ENCODE measurements around the gene CD247.
"Not testable (repeated sequence)": the region's sequence is repeated elsewhere in the genome, so short reads cannot be mapped to it uniquely, and the experiment has no call there.

The CD247 gene

GRCh38 chr1:167518331-167518700, at the start of gene CD247:
TSS of gene CD247 (minus strand) at chr1:167518529. CDS start at chr1:167518465, 64 bp downstream.
- no peak for FAIRE-seq

DNA sequence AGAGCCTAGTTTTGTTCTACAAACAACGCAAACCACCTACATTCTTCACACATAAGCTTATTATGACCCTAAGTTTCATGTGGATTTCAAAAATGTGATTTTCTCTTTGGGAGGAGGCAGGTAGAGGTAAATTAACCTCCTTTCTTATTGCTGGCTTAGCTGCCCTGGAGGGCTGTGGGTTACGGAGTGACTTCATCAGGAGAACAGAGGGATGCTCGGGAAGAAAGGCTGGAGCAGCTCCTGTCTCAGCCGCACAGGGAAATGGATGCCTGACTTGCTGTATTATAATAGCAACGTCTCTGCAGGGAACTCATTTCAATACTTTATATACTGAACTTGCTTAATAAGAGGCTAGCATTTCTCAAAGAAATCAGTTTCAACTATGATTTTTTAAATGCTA, 49.3 kb upstream of the CD247 start:
- no peak for FAIRE-seq

- FAIRE-seq, result no peak
Measured at GRCh38 chr1:167566766-167567165, 48.4 kb upstream of the CD247 start.

- no peak for FAIRE-seq
Measured at GRCh38 chr1:167565922-167566321, 47.6 kb upstream of the CD247 start.

- no peak for FAIRE-seq
Measured at GRCh38 chr1:167564612-167565270, 46.4 kb upstream of the CD247 start.

DNA sequence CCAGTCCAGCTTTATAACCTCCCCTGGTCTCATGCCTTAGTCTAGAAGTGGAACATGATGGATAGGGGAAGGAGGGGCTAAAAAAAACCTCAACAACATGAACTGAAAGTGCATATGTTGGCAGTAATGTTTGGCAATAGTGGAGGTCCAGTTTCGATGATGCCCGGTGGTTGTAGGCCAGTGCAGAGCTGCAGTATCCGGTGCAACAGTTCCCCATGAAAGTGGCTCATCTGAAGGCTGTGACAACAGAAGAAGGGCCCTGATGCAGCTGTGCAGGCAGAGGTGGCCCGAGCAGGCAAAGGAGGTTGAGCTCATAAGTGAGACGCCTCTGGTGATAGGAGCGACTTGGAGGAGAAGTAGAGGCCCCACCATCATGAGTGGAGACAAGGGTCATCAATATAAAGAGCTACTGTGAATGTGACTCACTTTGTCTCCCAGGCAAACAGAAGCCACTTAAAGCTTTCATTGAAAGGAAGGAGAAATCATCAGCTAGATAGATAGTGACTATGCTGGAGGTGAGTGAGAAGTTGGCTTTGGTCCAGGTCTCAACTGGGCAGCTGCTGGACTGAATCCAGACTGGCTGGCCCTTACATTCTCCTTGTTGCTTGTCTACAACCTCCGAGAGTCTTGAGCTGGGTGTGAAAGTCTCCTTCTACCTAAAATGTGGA, 45.4 kb upstream of the CD247 start:
- peak; percentile 21 for FAIRE-seq

GRCh38 chr1:167562702-167563101, 44.4 kb upstream of the CD247 start:
- FAIRE-seq, result no peak

DNA sequence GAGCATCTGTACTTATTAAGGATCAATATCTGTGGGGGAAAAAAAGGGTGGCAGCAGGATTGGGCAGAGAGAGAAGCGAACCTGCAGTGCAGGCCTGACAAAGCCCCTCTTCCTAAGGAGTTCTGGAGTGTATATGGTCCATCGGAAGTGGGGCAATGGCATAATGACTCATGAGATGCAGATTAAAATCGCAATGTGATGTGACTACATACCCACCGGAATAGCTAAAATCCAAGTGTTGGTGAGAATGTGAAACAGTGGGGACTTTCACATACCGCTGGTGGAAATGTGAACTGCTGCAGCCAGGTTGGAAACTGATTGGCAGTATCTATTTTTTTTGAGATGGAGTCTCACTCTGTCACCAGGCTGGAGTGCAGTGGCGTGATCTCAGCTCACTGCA, 43.4 kb upstream of the CD247 start:
- no peak for FAIRE-seq

DNA sequence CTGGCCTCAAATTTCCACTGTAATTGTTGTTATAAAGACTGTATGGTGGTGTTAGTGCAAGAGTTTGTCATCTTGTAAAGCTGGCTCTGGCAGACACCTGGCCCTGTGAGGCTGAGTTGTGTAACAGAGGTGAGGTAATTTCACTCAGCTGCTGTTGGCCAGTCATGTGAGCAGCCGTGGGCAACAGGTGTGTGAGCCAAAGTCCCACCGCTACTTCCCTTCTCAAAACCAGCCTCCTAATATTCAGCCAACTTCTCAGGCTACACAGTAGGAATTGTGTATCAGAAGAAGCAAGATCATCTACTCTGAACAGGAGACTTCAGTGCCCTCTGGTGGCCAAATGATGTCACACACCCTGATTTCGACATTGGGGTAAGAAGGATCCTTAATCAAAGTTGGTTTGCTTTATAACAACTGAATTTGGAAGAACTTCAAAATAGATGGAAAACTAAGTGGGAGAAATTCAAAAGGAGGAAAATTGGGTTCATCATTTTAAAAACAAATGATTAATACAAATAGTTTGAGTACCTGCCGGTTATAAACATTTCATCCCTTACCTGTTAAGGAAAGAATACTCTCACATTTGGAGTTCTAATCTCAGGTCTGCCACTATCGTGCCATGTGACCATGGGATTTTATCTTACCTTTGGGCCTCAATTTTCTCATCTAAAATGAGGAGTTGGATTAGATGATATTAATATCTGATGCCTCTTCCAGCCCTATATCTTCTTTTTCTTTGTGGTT, 37.8 kb upstream of the CD247 start:
- FAIRE-seq, result peak; percentile 71

- not testable (repeated sequence) for FAIRE-seq
Measured at GRCh38 chr1:167555072-167555471, 36.7 kb upstream of the CD247 start.

GRCh38 chr1:167554028-167554779, 35.9 kb upstream of the CD247 start:
- FAIRE-seq, result no peak

GRCh38 chr1:167553136-167554027, 35.1 kb upstream of the CD247 start, which contains the start of gene CREG1:
TSS of gene CREG1 (minus strand) at chr1:167553762.
- FAIRE-seq, result peak; percentile 68

- FAIRE-seq, result no peak
Measured at GRCh38 chr1:167551362-167551761, 33.0 kb upstream of the CD247 start.

GRCh38 chr1:167548059-167548932, 30.0 kb upstream of the CD247 start:
- FAIRE-seq, result no peak

- no peak for FAIRE-seq
Measured at GRCh38 chr1:167546935-167547334, 28.6 kb upstream of the CD247 start.

GRCh38 chr1:167545349-167545748, 27.0 kb upstream of the CD247 start:
- FAIRE-seq, result no peak

DNA sequence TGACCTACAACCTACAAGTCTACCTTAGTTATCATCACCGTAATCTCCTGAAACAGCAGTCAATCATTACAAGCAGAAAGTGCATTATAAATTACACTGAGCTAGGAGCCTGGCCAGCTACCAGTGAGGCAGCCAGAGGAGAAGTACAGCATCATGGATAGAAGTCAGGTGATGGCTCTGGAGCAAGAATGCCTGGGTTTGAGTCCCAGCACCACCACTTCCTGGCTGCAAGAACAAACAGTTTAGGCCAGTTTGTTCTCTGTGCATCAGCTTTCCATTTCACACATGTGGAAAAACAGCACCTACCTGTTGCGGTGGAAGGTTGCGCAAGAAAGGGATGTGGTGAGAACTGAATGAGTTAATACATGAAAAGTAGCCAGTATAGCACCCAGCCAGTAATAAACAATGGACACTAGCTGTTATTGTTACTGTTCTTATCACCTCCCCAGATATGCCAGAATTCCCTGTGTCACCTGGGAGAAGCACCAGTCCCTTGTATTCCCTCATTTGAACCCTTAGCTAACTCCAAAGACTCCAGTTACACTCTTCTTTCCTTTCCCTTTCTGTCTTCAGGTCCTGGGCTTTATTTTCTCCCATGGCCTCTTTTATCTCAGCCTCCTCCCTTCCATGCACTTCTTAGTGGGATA, 26.2 kb upstream of the CD247 start:
- no peak for FAIRE-seq

GRCh38 chr1:167543199-167543990, 25.1 kb upstream of the CD247 start:
- FAIRE-seq, result no peak

All from islet of Langerhans (tissue), 1 donor.